Cardiac septum (tissue), 1 donor: ENCODE results near the gene CRAMP1. TPM values are rescaled to one million over a fixed set of nuclear protein-coding genes. Genes with fewer than 3 reads are reported as not detected.

ENCODE experiments used
- DNase-seq: peaks from one replicate; pipeline ENCODE4 v3.0.0-alpha.2; 2020; ENCODE audit warnings: low spot score
- intact Hi-C: fragments of 100-400 bp; cut with DNase I; formaldehyde crosslinking; loops from one replicate; pipeline ENCODE4 v1.14.0; 2022
- total RNA-seq: library from RNA; stranded (reverse); fragmentation: NEBNext Ultra II Directional; extraction: Animal tissue kit (Norgen Biotek cat#: 25700); gene quantifications from one replicate; pipeline ENCODE4 v1.2.1, GENCODE V29; 2021
- donor health status: DM: no; HTN: no; CAD: no.

The CRAMP1 gene
- total RNA-seq, 1 donor from 2014 or later: 12.4 TPM

GRCh38 chr16:1651094-1651973 is 39.2 kb downstream of the CRAMP1 start:
- no peak for DNase-seq
- intact Hi-C loops: no loop called here

DNA sequence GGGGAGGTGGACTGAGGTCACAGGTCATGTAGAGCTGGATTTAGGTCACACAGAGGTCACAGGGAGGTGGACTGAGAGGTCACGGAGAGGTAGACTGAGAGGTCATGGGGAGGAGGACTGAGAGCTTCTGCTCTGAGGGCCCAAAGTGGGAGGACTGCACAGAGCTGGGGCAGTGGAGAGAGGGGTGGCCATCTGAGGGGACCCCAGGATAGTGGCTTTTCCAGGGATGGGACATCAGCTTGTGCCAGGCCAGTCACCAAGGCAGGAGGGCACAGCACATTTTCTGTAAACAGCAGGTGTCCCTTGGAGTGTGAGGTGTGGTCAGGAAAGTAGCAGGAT is 39.8 kb downstream of the CRAMP1 start:
- DNase-seq: no peak
- intact Hi-C loops: no loop called here

GRCh38 chr16:1653023-1653422 is 40.9 kb downstream of the CRAMP1 start:
- intact Hi-C loops: no loop called here

GRCh38 chr16:1654505-1655268 is 42.5 kb downstream of the CRAMP1 start:
- DNase-seq: no peak
- intact Hi-C loops: no loop called here

More at GRCh38 chr16:1653023-1653422, 40.9 kb downstream of the CRAMP1 start:
- DNase-seq: no peak

GRCh38 chr16:1655269-1655807 is 43.2 kb downstream of the CRAMP1 start:
- intact Hi-C loops: no loop called here
- DNase-seq: no peak

GRCh38 chr16:1655909-1656807 is 44.0 kb downstream of the CRAMP1 start:
- intact Hi-C loops: no loop called here
- DNase-seq: no peak

DNA sequence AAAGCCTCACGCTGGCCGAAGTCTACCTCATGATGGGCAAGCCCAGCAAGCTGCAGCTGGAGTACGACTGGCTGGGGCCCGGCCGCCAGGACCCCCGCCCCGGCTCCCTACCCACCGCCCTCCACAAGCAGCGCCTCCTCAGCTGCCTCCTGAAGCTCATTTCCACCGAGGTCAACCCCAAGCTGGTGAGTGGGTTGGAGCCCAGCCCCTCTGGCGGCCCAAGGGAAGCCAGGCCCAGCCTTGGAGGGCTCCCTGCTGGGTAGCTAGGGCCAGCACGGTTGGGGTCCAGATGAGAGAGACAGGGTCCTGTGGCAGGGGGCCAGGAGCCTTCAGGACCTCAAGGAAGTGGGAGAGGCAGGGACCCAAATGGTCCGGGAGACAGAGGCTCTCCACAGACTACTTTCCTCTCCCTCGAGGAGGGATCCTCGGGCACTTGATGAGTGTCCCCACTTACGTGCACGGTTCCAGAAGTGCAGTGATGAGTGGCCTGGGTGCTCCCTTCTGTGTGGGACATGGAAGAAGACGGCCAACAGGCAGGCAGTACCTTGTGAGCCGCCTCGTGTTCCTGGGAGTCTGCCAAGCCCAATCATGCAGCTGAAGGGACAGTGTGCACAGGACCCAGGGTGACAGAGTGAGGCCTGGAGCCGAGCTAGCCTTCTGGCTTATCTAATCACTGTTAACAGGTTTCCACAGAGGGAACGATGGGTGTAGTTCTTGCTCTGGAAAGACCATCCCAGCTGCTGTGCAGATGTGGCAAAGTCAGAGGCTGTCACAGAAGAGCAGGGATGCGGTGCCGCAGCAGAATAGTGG is 44.9 kb downstream of the CRAMP1 start:
- intact Hi-C loops: no loop called here
- peak; percentile 82 for DNase-seq

GRCh38 chr16:1657841-1658240 is 45.7 kb downstream of the CRAMP1 start:
- DNase-seq: no peak
- intact Hi-C loops: no loop called here

DNA sequence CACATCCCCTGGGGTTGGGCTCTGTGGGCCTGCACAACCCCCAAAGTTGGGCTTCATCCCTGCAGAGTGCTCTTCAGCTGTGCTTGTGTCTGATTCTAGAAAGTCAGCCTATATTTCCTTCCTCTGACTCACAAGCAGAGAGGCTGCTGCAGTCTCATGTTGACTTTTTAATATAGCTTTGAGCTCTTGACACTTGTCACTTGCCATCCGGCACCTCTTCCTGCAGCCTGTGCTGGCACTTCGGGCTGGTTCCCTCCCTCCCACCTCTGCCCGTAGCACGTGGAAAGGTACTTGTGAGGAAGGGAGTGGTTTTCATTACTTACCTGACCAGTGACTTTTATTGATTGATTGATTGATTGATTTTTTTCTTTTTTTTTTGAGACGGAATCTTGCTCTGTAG is 46.9 kb downstream of the CRAMP1 start:
- DNase-seq: no peak
- intact Hi-C loops: no loop called here

- intact Hi-C loops: no loop called here
- no peak for DNase-seq
These were observed 49.7 kb downstream of the CRAMP1 start for GRCh38 chr16:1661826-1662225.

DNA sequence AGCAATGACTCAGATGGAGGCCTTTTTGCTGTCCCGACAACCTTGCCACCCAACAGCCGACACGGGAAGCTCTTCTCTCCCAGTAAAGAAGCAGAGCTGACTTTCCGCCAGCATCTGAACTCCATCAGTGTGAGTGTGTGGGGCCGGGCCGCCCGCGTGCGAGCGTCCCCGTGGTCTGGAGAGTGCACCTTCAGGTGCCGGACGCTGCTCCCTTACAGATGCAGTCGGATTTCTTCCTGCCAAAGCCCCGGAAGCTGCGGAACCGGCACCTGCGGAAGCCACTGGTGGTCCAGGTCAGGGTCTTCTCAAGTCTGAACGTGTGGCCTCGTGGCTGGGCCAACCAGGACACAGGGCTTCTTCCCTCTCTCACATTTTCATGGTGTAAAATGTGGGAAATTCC is 50.4 kb downstream of the CRAMP1 start:
- DNase-seq: no peak
- intact Hi-C loops: no loop called here

DNA sequence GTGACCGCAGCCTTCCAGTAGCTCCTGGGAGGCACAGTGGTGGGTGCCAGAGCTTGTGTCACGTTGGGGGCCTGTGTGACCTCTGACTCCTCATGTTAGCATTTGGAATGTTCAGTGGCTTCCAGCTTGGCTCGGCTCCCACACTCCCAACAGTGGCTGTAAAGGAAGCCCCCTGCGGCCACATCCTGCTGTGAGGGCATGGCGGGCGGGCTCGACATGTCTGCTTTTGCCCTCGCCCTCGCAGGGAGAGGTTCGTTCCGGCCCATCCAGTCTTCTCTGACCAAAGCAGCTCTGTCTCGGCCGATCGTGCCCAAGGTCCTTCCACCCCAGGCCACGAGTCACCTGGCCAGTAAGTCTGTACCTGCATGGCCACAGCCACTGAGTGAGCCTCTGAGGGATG is 53.7 kb downstream of the CRAMP1 start:
- intact Hi-C loops: no loop called here
- DNase-seq: no peak

- DNase-seq: no peak
These were observed 54.2 kb downstream of the CRAMP1 start for GRCh38 chr16:1666316-1666715.

GRCh38 chr16:1667271-1667670 is 55.1 kb downstream of the CRAMP1 start:
- intact Hi-C loops: no loop called here
- DNase-seq: no peak

More at GRCh38 chr16:1666316-1666715, 54.2 kb downstream of the CRAMP1 start:
- intact Hi-C loops: no loop called here

- DNase-seq: no peak
- intact Hi-C loops: no loop called here
These were observed 55.8 kb downstream of the CRAMP1 start for GRCh38 chr16:1667916-1668315.

- intact Hi-C loops: no loop called here
- DNase-seq: no peak
These were observed 56.6 kb downstream of the CRAMP1 start for GRCh38 chr16:1668612-1669319.

DNA sequence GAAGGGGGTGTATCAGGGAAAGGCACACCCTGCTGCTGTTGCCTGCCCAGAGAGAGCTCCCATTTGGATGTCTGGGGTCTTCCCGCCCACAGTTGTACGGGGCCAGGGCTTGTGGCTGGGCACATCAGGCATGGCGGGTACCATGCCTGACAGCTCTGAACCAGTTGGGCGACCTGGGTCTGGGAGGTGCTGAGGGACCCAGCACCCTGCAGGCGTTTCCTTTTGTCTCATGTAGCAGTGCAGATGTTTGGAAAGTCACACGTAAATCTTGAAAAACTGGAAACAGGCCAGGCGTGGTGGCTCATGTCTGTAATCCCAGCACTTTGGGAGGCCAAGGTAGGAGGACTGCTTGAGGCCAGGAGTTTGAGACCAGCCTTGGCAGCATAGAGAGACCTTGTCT is 57.5 kb downstream of the CRAMP1 start:
- intact Hi-C loops: no loop called here
- no peak for DNase-seq

- intact Hi-C loops: no loop called here
- DNase-seq: no peak
These were observed 58.2 kb downstream of the CRAMP1 start for GRCh38 chr16:1670371-1670770.
